H1 (cell line): Measurements from ENCODE around the gene COL6A6. TPM values are rescaled to one million over a fixed set of nuclear protein-coding genes. Genes with fewer than 3 reads are reported as not detected.

Source experiments
- CTCF ChIA-PET: fragments of 300-600 bp; sonication (Branson Sonifier 250); formaldehyde crosslinking; loops from one replicate; lab custom pipeline; 2021; ENCODE audit not compliant: partially characterized antibody; lab: Charles Lee
- POLR2A ChIA-PET: fragments of 300-600 bp; sonication (Branson Sonifier 250); formaldehyde crosslinking; loops from one replicate; lab custom pipeline; 2021; ENCODE audit warnings: inconsistent platforms; ENCODE audit not compliant: partially characterized antibody; lab: Charles Lee
- DNase-seq, 2 experiments: peaks; one replicate each; pipeline versions ENCODE4 v3.0.0 to v3.0.0-alpha.2; 2010 to 2022; ENCODE audit warnings: low spot score in 2 of 2, low read depth in 1 of 2, mixed read lengths in 1 of 2
- FAIRE-seq: peaks from 2 replicates; lab custom pipeline; 2011; peaks lifted over from hg19 to GRCh38; lab: Jason Lieb, UNC
- H2AFZ ChIP-seq: 2 replicates; pipeline ENCODE4 v1.8.1; 2012; ENCODE audit warnings: low read length, inconsistent platforms
- H2AK5ac ChIP-seq: 2 replicates; pipeline ENCODE4 v1.6.1; 2013; ENCODE audit warnings: low read depth, low read length
- H2BK120ac ChIP-seq: replicated peaks from 2 replicates; pipeline ENCODE3; 2013; ENCODE audit warnings: low read depth, low read length, inconsistent platforms
- H2BK12ac ChIP-seq: 2 replicates; pipeline ENCODE4 v1.6.1; 2013; ENCODE audit warnings: low read depth, low read length
- H2BK15ac ChIP-seq: 2 replicates; pipeline ENCODE4 v1.6.1; 2013; ENCODE audit warnings: low read length
- H2BK20ac ChIP-seq: 2 replicates; pipeline ENCODE4 v1.6.1; 2013; ENCODE audit warnings: low read length
- H2BK5ac ChIP-seq: 2 replicates; pipeline ENCODE4 v1.6.1; 2013; ENCODE audit warnings: low read depth, low read length
- H3K14ac ChIP-seq: 2 replicates; pipeline ENCODE4 v1.6.1; 2013; ENCODE audit warnings: inconsistent platforms; ENCODE audit not compliant: insufficient read length
- H3K18ac ChIP-seq: 2 replicates; pipeline ENCODE4 v1.6.1; 2013; ENCODE audit warnings: low read length; ENCODE audit errors: extremely low read depth
- H3K23ac ChIP-seq: 2 replicates; pipeline ENCODE4 v1.6.1; 2013; ENCODE audit warnings: inconsistent platforms; ENCODE audit not compliant: insufficient read length
- H3K23me2 ChIP-seq: 2 replicates; pipeline ENCODE4 v1.6.1; 2013; ENCODE audit warnings: low read depth, low read length
- H3K27ac ChIP-seq: 2 replicates; pipeline ENCODE4 v1.6.1; 2011; ENCODE audit warnings: low read depth, low read length, inconsistent platforms
- H3K27me3 ChIP-seq, 4 experiments: replicated peaks in 1 of 4; 1 replicate in 1 of 4; 2 replicates in 3 of 4; pipeline versions ENCODE4 v1.6.1 to v1.8.1; 2011 to 2013; ENCODE audit warnings: low read length in 3 of 4, mild to moderate bottlenecking in 3 of 4, inconsistent platforms in 2 of 4, mixed read lengths in 2 of 4, moderate library complexity in 1 of 4; ENCODE audit not compliant: control insufficient read depth in 3 of 4, insufficient read depth in 3 of 4; ENCODE audit errors: extremely low read depth in 1 of 4
- H3K36me3 ChIP-seq, 4 experiments: 2 replicates each; pipeline versions ENCODE4 v1.6.1 to v1.8.1; 2011 to 2013; ENCODE audit warnings: mild to moderate bottlenecking in 4 of 4, low read length in 3 of 4, moderate library complexity in 2 of 4, control low read depth in 1 of 4, inconsistent platforms in 1 of 4; ENCODE audit not compliant: insufficient read depth in 4 of 4, control insufficient read depth in 2 of 4
- H3K4ac ChIP-seq: replicated peaks from 2 replicates; pipeline ENCODE3; 2013; ENCODE audit warnings: low read length, low read depth, mixed read lengths, inconsistent platforms; ENCODE audit not compliant: insufficient read length
- H3K4me1 ChIP-seq, 4 experiments: replicated peaks in 1 of 4; 1 replicate in 1 of 4; 2 replicates in 3 of 4; pipeline versions ENCODE4 v1.6.1 to v1.8.1; 2011 to 2013; ENCODE audit warnings: low read length in 3 of 4, inconsistent platforms in 2 of 4, mixed read lengths in 1 of 4; ENCODE audit not compliant: insufficient read depth in 4 of 4, control insufficient read depth in 3 of 4
- H3K4me2 ChIP-seq, 2 experiments: 2 replicates each; pipeline versions ENCODE4 v1.6.1 to v1.8.1; 2011 to 2013; ENCODE audit warnings: low read depth in 2 of 2, low read length in 2 of 2, control low read depth in 1 of 2, inconsistent platforms in 1 of 2, mild to moderate bottlenecking in 1 of 2; ENCODE audit not compliant: insufficient read depth in 1 of 2
- H3K4me3 ChIP-seq, 4 experiments: fragments of 200-600, 300-600 bp in 1 of 4; sonication (generic), shearing (Covaris generic), sonication (Bioruptor Twin) in 1 of 4; 2 replicates each; pipeline versions ENCODE4 v1.5.1 to v1.8.1; 2011 to 2016; ENCODE audit warnings: low read length in 4 of 4, low read depth in 3 of 4, control low read depth in 2 of 4, inconsistent platforms in 2 of 4, mild to moderate bottlenecking in 2 of 4, mixed read lengths in 1 of 4, moderate library complexity in 1 of 4; ENCODE audit not compliant: insufficient read depth in 2 of 4; ENCODE audit errors: extremely low read depth in 1 of 4
- H3K56ac ChIP-seq: replicated peaks from 2 replicates; pipeline ENCODE3; 2013; ENCODE audit warnings: low read depth, mild to moderate bottlenecking, mixed read lengths, low read length, inconsistent platforms; ENCODE audit not compliant: insufficient read length
- H3K79me1 ChIP-seq: 2 replicates; pipeline ENCODE4 v1.6.1; 2013; ENCODE audit warnings: low read depth, low read length, control low read depth
- H3K79me2 ChIP-seq, 2 experiments: 2 replicates each; pipeline versions ENCODE4 v1.6.1 to v1.8.1; 2012 to 2013; ENCODE audit warnings: low read length in 2 of 2, mild to moderate bottlenecking in 2 of 2, inconsistent platforms in 1 of 2; ENCODE audit not compliant: insufficient read depth in 2 of 2, control insufficient read depth in 1 of 2
- H3K9ac ChIP-seq, 4 experiments: replicated peaks in 1 of 4; 1 replicate in 1 of 4; 2 replicates in 3 of 4; pipeline versions ENCODE4 v1.6.1 to v1.8.1; 2011 to 2013; ENCODE audit warnings: low read depth in 3 of 4, low read length in 3 of 4, control low read depth in 2 of 4, mild to moderate bottlenecking in 2 of 4, moderate library complexity in 2 of 4, inconsistent platforms in 1 of 4; ENCODE audit errors: extremely low read depth in 1 of 4
- H3K9me3 ChIP-seq, 2 experiments: 2 replicates each; pipeline versions ENCODE4 v1.6.1 to v1.8.1; 2012 to 2013; ENCODE audit warnings: mild to moderate bottlenecking in 2 of 2, moderate library complexity in 2 of 2, control low read depth in 1 of 2, inconsistent platforms in 1 of 2, low read depth in 1 of 2, low read length in 1 of 2, mixed read lengths in 1 of 2; ENCODE audit not compliant: insufficient read depth in 2 of 2
- H4K20me1 ChIP-seq, 2 experiments: replicated peaks in 1 of 2; 2 replicates each; pipeline versions ENCODE3 to v1.8.1; 2011 to 2013; ENCODE audit warnings: inconsistent platforms in 2 of 2, low read length in 2 of 2, mild to moderate bottlenecking in 1 of 2; ENCODE audit not compliant: insufficient read depth in 2 of 2, control insufficient read depth in 1 of 2
- H4K5ac ChIP-seq: 2 replicates; pipeline ENCODE4 v1.6.1; 2013; ENCODE audit warnings: low read length, low read depth, mixed read lengths, inconsistent platforms; ENCODE audit not compliant: insufficient read length
- H4K8ac ChIP-seq: 2 replicates; pipeline ENCODE4 v1.8.0; 2013; ENCODE audit warnings: mild to moderate bottlenecking, moderate library complexity, low read length, inconsistent platforms; ENCODE audit not compliant: insufficient read depth; ENCODE audit errors: extremely low read depth
- H4K91ac ChIP-seq: replicated peaks from 2 replicates; pipeline ENCODE3; 2013; ENCODE audit warnings: low read length, mixed read lengths, inconsistent platforms; ENCODE audit not compliant: insufficient read length
- JUND ChIP-seq: IDR thresholded peaks from 2 replicates; pipeline ENCODE4 v1.6.1; 2011; ENCODE audit warnings: mild to moderate bottlenecking, improper control_type of control experiment, low read length
- SP2 ChIP-seq: IDR thresholded peaks from 2 replicates; pipeline ENCODE4 v1.6.1; 2012; ENCODE audit warnings: mild to moderate bottlenecking, low read length, inconsistent platforms
- WGBS, 2 experiments: shearing (Covaris generic) in 1 of 2; methylation state at CpG; one replicate each; pipeline versions ENCODE4 v1.1.6 to v1.1.7; 2013 to 2015; ENCODE audit warnings: low lambda C conversion rate in 2 of 2, mixed read lengths in 2 of 2, inconsistent platforms in 1 of 2, low coverage in 1 of 2, missing lambda C conversion rate in 1 of 2; ENCODE audit not compliant: insufficient replicate concordance in 2 of 2, insufficient coverage in 1 of 2, insufficient read length in 1 of 2; ENCODE audit errors: extremely low coverage in 1 of 2, missing lambda C conversion rate in 1 of 2; 5-methylcytosine and 5-hydroxymethylcytosine counted together
- polyA plus RNA-seq, 7 experiments: library from polyadenylated mRNA; depleted of rRNA in 3 of 7; stranded (reverse) in 5 of 7; unstranded in 2 of 7; fragments of >200 nt in 5 of 7; fragments of 200-250 nt in 2 of 7; gene quantifications; 1 replicate in 5 of 7; 2 replicates in 1 of 7; 4 replicates in 1 of 7; pipeline versions ENCODE4 v1.2.1 to v1.2.3, GENCODE V29; 2011 to 2013; ENCODE audit warnings: missing spikeins in 2 of 7, mixed read lengths in 2 of 7
- total RNA-seq: library from RNA; stranded (reverse); fragmentation: NEBNext Ultra II Directional; extraction: Animal tissue kit (Norgen Biotek cat#: 25700); gene quantifications from 2 replicates; pipeline ENCODE4 v1.2.1, GENCODE V29; 2021

Gene COL6A6
- total and polyA plus RNA-seq, 2 of the 8 experiments (the other 6 are each of a cell fraction or from before 2014, with no cell fraction given) = 0.02 to 0.09 TPM

DNA sequence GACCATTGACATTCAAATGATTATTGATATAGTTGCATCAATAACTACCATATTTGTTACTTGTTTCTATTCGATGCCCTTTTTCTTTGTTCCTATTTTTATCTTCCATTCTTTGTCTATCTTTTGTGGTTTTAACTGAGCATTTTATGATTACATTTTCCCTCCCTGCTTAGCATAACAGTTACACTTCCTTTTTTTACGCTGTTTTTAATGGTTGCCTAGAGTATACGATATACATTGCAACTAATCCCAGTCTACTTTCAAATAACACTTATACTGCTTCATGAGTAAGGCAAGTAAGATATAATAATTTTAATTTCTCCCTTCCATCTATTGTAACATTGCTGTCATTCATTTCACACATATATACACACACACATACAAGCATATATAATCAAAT is 26.3 kb downstream of the COL6A6 start:
- no peak overlapping the region for H2BK12ac ChIP-seq
- H3K79me2 ChIP-seq = no peaks in the 10 kb centered on the region
- H3K9ac ChIP-seq = no peak overlapping the region
- FAIRE-seq (no peak), DNase-seq (no peak)
- H3K4me2 ChIP-seq = no peak overlapping the region
- H2BK120ac ChIP-seq = no peak overlapping the region
- CTCF ChIA-PET = interaction anchor here (1.6 kb wide), 1 partner anchor 13 kb away, joined by 4 read pairs; no protein-coding TSS in a partner anchor
- H3K27me3 ChIP-seq = no peaks in the 10 kb centered on the region
- no peak overlapping the region for H2BK20ac ChIP-seq
- H4K91ac ChIP-seq = no peak overlapping the region
- H3K4me3 ChIP-seq = no peak overlapping the region
- no peak overlapping the region for H2BK15ac ChIP-seq
- no peak overlapping the region for H3K23ac ChIP-seq
- H2BK5ac ChIP-seq = no peak overlapping the region
- no peaks in the 10 kb centered on the region for H3K4me1 ChIP-seq
- H3K18ac ChIP-seq = no peak overlapping the region
- no peaks in the 10 kb centered on the region for H3K23me2 ChIP-seq
- no peak overlapping the region for H4K8ac ChIP-seq
- H3K4ac ChIP-seq = no peak overlapping the region
- no peak overlapping the region for H2AK5ac ChIP-seq
- no peak overlapping the region for H4K5ac ChIP-seq
- no peaks in the 10 kb centered on the region for H4K20me1 ChIP-seq
- H3K9me3 ChIP-seq = peaks cover 2 to 8% of the 10 kb centered on the region in 2 experiments; a peak in 1 of 4 replicates
- POLR2A ChIA-PET = no interaction called here
- no peak overlapping the region for H2AFZ ChIP-seq
- 86% methylated on average over 3 of the region's 3 CpGs; no CpG with 5 or more reads in 1 of the 2 experiments for WGBS, 2 experiments
- no peak overlapping the region for H3K14ac ChIP-seq
- no peak overlapping the region for H3K27ac ChIP-seq
- H3K79me1 ChIP-seq = no peaks in the 10 kb centered on the region
- no peak overlapping the region for H3K56ac ChIP-seq
- H3K36me3 ChIP-seq = peaks cover 0 to 4% (median 0%) of the 10 kb centered on the region in 4 experiments; a peak in 1 of 8 replicates
- TF ChIP-seq JUND (no peak), SP2 (no peak)
